Lower leg skin (tissue), 4 donors: Measurements from ENCODE around the gene ARHGDIB. TPM values are rescaled to one million over a fixed set of nuclear protein-coding genes. Genes with fewer than 3 reads are reported as not detected.

Experiments used
- DNase-seq, 2 donors: peaks; one replicate each; pipeline ENCODE4 v3.0.0-alpha.2; 2019; ENCODE audit warnings: low spot score in 2 of 2
- H3K4me3 ChIP-seq: fragments of 200-600 bp; sonication (generic); 2 replicates; pipeline ENCODE4 v1.5.1; 2017; ENCODE audit warnings: mild to moderate bottlenecking, low read depth; ENCODE audit not compliant: poor library complexity, severe bottlenecking
- POLR2A ChIP-seq, 2 donors: fragments of 450-650 bp; IDR thresholded peaks; one replicate each; pipeline ENCODE4 v1.6.1; 2016 to 2017; ENCODE audit warnings: antibody characterized with exemption in 2 of 2, mild to moderate bottlenecking in 1 of 2, moderate library complexity in 1 of 2
- WGBS, 2 donors: methylation state at CpG; one replicate each; pipeline ENCODE4 v1.1.5; 2018; 5-methylcytosine and 5-hydroxymethylcytosine counted together
- intact Hi-C: fragments of 100-400 bp; cut with DNase I; formaldehyde crosslinking; loops from one replicate; pipeline ENCODE4 v1.15.0; 2023; ENCODE audit warnings: low total_unique reads
- total RNA-seq, 4 donors: library from RNA; depleted of rRNA; stranded (reverse); fragments of >200 nt; gene quantifications; one replicate each; pipeline ENCODE4 v1.1.0, GENCODE V29; 2016
- TF ChIP-seq, protein P1 (sequence below), 3 donors: fragments of 450-650 bp; IDR thresholded peaks; one replicate each; pipeline ENCODE4 v1.5.1; 2016; ENCODE audit warnings: antibody characterized with exemption in 3 of 3, mild to moderate bottlenecking in 3 of 3, moderate library complexity in 2 of 3

Gene ARHGDIB
- total RNA-seq, 4 donors from 2014 or later = 44.9 to 84.7 (median 82.1) TPM

DNA sequence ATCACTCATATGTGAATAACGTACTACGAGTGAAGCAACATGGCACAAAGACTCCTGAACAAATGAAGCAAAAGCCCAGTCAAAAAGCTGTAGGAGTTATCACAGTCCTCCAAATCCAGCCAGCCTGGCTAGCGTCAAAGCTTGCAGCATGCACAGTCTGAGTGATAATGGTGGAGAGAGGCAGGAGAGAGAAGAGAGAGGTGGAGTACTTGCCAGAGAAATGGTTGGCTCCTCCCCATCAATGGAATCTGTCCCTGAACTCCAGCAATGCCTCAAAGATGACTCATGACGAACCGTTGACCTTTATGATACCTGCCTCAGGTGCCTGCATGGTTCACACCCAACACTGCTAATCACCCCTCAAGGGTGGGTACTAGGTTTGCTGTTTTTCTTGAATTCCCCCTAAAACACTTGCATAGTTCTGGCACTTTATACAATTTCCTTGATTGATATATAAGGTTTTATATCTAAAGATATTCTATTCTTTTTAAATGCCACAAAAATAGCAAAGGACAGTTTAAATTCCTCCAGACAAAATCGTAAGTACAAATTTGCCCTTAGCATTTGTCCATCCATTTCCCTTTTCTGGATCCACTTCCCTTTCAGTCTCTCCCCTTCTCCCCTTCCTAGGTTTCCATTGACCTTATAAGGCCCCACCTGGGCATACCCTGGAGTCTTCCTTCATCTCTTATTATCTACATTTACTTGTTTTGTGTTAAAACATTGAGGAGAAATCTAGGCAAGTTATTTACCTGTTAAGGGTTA, 10.2 kb downstream of the ARHGDIB start:
- TF ChIP-seq, protein P1, sequence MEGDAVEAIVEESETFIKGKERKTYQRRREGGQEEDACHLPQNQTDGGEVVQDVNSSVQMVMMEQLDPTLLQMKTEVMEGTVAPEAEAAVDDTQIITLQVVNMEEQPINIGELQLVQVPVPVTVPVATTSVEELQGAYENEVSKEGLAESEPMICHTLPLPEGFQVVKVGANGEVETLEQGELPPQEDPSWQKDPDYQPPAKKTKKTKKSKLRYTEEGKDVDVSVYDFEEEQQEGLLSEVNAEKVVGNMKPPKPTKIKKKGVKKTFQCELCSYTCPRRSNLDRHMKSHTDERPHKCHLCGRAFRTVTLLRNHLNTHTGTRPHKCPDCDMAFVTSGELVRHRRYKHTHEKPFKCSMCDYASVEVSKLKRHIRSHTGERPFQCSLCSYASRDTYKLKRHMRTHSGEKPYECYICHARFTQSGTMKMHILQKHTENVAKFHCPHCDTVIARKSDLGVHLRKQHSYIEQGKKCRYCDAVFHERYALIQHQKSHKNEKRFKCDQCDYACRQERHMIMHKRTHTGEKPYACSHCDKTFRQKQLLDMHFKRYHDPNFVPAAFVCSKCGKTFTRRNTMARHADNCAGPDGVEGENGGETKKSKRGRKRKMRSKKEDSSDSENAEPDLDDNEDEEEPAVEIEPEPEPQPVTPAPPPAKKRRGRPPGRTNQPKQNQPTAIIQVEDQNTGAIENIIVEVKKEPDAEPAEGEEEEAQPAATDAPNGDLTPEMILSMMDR (IDR thresholded peaks at IDR 0.05) = no peak
- no peak for TF ChIP-seq POLR2A (IDR thresholded peaks at IDR 0.05)
- DNase-seq = no peak
- no peak overlapping the region for H3K4me3 ChIP-seq
- WGBS, 2 donors = 68 to 71% methylated on average over 6 of the region's 6 CpGs
- intact Hi-C loops = no loop called here

DNA sequence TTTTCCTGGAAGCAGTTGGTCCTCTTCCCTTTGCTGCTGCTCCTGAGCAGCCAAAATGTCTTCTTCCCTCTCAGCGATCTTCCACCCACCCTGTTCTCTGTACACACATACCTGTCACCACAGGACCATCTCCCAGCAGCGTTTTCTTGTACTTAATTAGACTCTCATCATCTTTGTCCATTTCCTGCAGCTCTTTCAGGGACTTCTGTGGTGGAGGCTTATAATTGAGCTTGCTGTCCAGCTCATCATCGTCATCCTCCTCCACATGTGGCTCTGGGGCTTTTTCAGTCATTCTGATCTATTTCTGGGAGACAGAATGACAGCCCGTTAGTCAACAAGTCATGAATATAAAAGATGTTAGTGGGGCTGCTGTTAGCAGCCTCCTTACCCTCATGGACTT, 11.0 kb downstream of the ARHGDIB start:
- intact Hi-C loops = no loop called here
- H3K4me3 ChIP-seq = no peak overlapping the region
- TF ChIP-seq, protein P1 (IDR thresholded peaks at IDR 0.05) = no peak
- TF ChIP-seq POLR2A (IDR thresholded peaks at IDR 0.05) = no peak
- WGBS, 2 donors = 77 to 86% methylated on average over 4 of the region's 4 CpGs
- no peak for DNase-seq

DNA sequence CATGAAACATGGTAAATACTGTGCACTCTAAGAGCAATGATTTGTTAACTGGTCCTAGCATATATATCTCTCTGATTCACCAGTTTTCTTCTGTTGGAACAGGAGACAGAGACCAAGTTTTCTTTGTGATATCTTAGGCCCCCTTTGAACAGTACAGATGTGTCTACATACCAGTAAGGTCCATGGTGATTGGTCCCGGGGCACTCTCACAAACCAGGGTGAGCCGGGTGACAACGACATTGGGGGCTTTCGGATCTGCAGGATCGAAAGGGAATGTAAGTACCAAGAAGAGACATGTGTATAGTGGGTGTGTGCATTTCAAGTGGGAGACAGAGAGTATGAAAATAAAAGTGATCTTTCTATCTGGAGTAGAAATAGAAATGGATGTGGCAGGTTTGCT, 11.8 kb downstream of the ARHGDIB start:
- TF ChIP-seq, protein P1 (IDR thresholded peaks at IDR 0.05) = no peak
- no peak for TF ChIP-seq POLR2A (IDR thresholded peaks at IDR 0.05)
- no peak for DNase-seq
- intact Hi-C loops = no loop called here
- no peak overlapping the region for H3K4me3 ChIP-seq
- 93 to 97% methylated on average over 5 of the region's 5 CpGs for WGBS, 2 donors

DNA sequence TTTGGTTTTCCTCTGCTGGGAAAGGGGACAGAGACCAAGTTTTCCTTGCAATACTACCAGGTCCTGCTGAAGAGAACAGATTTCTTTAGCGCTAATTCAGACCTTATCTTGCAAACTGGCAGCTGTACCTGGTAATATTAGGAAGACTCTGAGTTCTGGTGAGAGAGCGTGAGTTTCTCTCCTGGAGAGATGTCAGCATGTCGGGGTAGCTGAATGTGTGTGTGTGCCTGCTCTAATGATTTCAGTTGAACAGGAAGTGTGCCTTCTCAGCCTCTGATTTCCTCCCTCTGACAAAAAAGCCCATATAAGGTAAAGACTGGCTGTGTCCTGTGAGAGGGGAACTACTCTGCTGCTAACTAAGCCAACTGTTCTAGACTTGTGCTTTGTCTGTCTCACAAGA, 12.7 kb downstream of the ARHGDIB start:
- intact Hi-C loops = no loop called here
- WGBS, 2 donors = 49 to 62% methylated on average over 3 of the region's 3 CpGs
- H3K4me3 ChIP-seq = no peak overlapping the region
- TF ChIP-seq, protein P1 (IDR thresholded peaks at IDR 0.05) = no peak
- no peak for TF ChIP-seq POLR2A (IDR thresholded peaks at IDR 0.05)
- DNase-seq = peak in 1 of 2 donors; percentile 56

DNA sequence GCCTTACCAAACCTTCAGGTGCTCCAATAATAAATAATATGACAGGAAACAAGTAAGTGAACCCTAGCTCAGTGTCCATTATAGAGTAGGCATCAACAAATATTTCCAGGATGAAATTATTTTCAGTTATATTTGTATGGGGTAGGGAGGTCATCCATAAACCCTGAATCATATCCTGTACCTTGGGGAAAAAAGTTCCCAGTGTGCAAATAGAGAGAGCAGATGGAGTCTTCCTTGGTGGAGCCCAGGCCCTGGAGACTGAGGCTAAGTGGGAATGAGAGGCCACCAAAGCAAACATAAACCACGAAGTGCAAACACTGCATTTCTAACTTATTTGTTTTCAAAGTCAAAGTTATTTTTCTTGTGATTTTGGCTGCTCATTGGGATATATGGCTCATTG, 14.5 kb downstream of the ARHGDIB start:
- 79 to 98% methylated on average over 1 of the region's 1 CpG for WGBS, 2 donors

DNA sequence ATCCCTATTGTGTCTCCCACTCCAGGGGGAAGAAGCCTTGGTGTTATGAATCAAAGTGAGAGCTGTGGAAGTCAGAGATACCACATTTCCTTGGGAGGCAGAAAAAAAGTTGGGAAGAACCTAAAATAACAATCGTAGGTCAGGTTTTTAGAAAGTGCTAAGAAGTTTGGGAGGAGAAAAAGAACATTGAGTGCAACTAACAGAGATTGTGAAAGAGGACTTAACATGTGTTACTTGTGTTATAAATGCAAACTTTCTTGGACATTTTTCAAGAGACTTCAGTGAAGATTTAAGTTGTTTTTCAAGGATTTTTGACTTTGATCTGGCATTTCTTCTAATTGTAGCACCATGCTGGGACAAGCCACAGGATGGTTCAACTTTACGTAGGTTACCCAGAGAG, 15.2 kb downstream of the ARHGDIB start:
- TF ChIP-seq, protein P1 (IDR thresholded peaks at IDR 0.05) = no peak
- no peak for TF ChIP-seq POLR2A (IDR thresholded peaks at IDR 0.05)
- no peak for DNase-seq
- intact Hi-C loops = no loop called here
- 75 to 90% methylated on average over 2 of the region's 2 CpGs for WGBS, 2 donors
- no peak overlapping the region for H3K4me3 ChIP-seq

More for the DNA sequence above, 14.5 kb downstream of the ARHGDIB start:
- intact Hi-C loops = no loop called here
- no peak overlapping the region for H3K4me3 ChIP-seq
- no peak for DNase-seq
- no peak for TF ChIP-seq POLR2A (IDR thresholded peaks at IDR 0.05)
